NK-92 (cell line): ENCODE data around the gene ITGA1.
"Not testable (repeated sequence)": the region's sequence is repeated elsewhere in the genome, so short reads cannot be mapped to it uniquely, and the experiment has no call there.

Source experiments
- DNase-seq: peaks from one replicate; lab custom pipeline; 2025; ENCODE audit not compliant: unreplicated experiment; lab: John Stamatoyannopoulos, UW

The ITGA1 gene

DNA sequence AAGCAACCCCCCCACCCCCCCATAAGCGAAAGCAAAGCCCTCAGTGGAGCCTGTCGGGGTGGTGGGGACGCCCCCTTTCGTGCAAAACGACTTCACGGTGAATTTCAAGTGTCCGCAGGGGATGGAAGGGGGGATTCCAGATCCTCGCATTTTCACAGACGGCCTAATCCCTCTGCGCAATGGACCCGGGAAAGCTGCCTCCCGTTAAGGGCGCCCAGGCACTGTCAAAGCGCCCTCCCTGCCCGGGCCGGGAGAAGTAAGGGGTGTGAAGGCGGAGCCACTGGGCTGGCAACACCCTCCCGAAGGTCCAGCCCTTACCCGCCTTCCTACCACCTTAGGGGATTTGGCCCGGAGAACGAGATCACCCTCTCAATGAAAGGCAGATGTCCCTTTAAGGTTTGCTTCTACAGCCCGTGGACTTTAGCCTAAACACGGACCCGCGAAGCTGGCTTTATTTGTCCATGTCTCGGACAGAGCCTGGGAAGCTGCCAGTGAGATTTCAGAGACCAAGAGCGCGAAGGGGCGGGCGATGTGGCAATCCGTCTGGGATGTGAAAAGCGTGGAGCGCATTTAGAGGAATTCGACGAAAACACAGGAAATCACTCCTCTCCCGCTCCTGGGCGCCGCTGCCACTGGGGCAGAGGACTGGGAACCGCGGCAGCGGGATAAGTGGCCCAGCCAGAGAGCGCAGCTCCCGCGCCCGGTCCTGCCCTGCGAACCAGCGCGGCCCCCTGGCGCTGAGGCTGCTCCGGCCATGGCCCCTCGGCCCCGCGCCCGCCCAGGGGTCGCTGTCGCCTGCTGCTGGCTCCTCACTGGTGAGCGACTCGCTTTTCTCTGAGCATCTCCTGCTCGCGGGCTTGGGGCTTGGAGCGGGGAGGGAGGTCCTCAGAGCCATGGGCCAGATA is at the start of gene ITGA1, which contains the start of gene PELO:
TSS of gene ITGA1 (plus strand) at position 317 of the 905 bp plus-strand sequence. CDS start at position 755, 438 bp downstream.
TSS of gene PELO (plus strand) at position 317 of the 905 bp plus-strand sequence. CDS start 12,479 bp downstream, outside the sequence.
- no peak for DNase-seq

DNA sequence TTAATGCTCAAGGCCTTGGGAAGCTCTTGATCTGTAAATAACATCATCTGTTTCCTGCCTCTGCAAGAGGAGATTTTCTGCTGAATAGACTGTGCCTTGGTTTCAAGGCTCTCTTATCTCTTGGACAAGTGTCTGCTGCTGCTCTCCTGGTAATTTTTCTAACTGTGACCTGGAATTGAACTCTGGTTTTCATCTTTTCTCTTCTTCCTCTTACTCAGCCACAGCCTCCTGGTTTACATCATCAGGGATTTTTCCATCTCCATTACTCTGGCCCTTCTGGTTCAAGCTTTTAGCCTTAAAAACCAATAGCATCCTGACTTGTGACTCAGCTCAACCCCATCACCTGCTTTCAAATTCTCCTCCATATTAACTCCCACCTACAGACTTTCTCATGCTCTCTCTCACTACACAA is 49.6 kb upstream of the ITGA1 start:
- no peak for DNase-seq

DNA sequence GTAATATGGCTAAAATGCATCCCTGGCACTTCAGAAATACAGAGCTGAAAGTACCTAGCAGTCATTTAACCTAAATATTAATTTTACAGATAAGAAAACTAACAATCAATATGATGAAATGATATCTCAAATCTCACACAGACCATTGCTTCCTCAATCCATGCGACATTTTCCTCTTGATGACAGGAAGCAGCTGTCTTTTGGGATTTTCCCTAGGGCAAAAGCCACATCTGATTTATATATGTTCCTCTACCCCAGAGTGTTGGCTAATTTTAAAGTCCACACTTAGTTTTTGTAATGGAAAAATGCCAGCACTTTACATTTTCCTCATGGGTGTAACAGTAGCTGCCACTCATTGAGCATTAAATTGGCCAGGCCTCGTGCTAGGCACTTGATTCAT is 47.7 kb upstream of the ITGA1 start:
- DNase-seq: no peak

DNA sequence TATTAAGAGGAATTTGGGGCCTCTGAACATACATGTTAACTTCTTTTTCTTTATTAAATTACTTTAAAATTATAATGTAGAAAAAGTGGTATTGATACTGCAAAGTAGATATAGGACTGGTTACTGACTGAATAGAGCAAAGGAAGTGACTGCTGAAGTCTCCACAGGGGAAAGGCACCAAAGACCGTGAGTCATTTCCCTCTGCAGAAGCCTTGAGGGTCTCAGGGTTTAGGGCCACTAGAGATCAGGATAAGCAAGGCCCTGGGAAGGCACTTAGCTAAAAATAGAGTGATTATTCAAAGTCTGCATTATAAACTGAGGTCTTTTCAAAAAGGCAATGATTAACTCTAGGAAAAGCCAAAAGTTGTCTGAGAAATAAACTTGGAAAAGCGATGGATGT is 44.7 kb upstream of the ITGA1 start:
- DNase-seq: no peak

DNA sequence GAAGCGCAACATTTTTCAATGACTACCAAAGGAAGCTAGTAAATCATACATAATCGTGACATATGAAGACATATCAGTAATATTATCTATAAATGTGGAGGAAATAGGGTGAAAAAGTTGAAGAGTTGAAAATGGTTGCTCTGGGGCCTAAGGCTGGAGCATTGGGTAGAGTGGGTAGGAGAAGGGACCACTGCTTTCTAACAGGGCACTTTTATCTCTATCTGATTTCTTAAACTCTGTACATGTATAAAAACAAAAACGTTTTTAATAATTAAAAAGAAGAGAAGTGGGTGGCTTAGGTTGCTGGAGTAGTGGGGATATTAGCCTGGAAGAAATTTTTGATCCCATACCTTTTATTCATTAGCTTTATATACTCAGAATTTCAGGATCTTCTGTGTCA is 44.2 kb upstream of the ITGA1 start:
- DNase-seq: no peak

DNA sequence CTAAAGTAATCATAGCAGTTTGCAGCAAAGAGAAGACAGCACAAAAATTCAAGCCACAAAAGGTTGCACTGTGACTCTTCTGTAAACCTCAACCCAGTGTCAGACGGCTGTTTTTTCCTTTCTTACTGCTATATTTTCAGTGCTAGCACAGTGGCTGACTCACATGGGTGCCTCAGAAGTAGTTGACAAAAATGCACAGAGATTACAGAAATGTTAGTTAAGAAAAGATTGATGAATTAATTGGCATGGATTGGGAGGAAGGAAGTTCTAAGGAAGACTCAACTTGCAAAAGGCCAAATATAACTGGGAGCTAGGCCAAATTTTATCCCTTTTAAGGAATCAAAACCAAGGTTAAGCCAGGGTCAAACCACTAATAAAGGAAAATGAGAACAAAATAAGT is 43.7 kb upstream of the ITGA1 start:
- DNase-seq: no peak

DNA sequence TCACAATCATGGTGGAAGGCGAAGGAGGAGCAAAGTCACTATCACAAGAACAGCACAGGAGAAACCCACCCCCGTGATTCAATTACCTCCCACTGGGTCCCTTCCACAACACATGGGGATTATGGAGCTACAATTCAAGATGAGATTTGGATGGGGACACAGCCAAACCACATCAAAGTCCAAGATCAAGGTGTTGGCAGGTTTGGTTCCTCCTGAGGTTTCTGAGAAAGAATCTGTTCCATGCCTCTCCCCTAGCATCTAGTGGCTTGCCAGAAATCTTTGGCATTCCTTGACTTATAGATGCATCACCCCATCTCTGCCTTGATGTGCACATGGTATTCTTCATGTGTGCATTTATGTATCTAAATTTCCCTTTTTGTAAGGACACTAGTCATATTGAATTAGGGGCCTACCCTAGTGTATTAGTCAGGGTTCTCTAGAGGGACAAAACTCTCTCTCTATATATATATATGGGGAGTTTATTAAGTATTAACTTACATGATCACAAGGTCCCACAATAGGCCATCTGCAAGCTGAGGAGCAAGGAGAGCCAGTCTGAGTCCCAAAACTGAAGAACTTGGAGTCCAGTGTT is 42.8 kb upstream of the ITGA1 start:
- DNase-seq: not testable (repeated sequence)

DNA sequence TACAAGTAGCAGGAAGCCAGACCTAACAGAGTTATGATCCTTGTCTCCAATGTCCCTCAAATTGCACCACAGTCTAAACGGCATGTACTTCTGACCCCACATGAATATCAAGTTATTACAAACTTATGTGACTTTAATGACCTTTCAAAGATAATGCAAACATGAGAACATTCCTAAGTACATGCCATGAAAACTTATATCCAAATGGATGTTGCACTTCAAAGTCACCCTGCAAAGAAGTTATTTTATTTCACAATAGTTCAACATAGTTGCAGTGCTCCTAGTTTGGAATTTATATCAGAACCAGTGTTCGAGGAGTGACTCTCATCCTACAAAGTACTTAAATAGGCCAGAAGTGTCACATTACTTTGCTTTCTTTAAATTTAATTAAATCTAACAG is 41.2 kb upstream of the ITGA1 start:
- no peak for DNase-seq

DNA sequence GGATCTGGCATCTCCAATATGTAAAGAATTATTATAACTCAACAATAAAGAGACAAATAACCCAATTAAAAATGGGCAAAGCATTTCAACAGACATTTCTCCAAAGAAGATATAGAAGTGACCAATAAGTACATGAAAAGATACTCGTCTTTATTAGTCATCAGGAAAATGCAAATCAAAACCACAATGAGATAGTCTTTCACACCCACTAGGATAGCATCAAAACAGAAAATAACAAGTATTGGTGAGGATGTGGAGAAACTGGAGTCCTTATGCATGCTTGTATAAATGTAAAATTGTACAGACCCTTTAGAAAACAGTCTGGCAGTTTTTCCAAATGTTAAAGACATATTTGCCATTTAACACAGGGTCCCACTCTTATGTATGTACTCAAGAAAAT is 39.1 kb upstream of the ITGA1 start:
- no peak for DNase-seq

DNA sequence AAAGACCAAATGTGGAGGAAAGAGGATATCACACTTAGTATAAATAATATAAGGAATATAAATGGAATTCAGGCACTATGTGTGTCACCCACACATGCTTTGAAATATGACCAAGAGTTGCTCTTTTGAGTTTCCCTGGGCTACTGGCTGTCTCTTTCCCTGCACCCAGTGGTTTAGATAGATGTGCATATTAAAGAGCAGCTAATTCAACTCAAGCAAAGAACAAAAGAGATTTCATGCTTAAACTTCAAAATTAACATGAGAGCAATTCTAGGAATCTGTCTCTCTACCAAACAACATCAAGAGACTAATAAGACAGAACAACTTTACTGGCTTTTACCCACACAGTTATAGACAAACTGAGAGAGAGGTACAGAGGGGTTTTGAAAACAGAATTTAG is 38.0 kb upstream of the ITGA1 start:
- no peak for DNase-seq

DNA sequence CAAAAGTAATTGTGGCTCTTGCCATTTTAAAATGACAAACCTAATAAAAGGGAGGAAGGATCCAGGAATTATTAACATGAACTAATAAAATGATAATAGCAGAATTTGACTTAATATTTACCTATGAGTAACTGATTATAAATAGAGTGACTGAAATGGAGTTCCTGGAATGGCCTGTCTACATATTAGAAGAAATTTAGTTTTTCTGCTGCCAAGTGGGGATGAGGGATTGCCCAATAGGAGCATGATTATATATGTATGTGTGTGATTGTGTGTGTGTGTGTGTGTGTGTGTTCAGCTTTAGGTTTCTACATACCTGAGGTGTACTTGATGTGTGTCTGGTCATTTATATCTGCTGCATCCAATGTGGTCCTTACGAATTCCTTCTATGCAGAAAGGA is 36.6 kb upstream of the ITGA1 start:
- DNase-seq: no peak

DNA sequence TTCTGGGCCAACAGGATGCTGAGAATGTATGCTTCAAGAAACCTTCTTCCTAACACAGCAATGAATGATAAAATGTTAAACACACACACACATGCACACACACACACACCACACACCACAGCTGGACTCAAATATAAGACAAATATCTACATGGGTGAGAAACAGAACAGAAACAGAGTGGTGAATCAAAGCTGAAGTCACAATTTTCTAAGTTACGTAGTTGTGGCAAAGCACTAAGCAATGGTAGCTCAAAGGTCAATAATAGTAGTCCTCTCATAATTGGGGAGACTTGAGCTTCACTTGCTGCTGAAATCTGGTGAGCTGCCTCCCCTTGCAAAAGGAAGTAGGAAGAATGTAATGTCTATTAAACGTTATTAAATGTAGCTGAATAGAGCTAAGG is 33.7 kb upstream of the ITGA1 start:
- no peak for DNase-seq

DNA sequence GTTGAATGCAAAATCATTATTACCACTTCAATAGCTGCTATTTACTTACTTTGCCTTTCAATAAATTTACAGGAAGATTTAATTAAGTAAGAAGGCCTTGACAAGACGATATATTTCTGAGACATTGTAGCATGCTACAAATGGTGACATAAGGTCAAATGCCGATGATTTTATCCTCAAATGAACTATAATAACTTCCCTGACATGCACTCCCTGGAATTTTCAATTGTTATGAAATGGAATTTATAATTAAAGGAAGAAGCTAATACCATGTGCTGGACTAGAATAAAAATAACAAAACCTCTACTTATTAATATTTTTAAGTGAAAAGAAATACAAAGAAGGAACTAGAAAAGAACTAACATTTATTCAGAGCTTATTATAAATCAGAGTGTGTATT is 30.2 kb upstream of the ITGA1 start:
- DNase-seq: no peak

DNA sequence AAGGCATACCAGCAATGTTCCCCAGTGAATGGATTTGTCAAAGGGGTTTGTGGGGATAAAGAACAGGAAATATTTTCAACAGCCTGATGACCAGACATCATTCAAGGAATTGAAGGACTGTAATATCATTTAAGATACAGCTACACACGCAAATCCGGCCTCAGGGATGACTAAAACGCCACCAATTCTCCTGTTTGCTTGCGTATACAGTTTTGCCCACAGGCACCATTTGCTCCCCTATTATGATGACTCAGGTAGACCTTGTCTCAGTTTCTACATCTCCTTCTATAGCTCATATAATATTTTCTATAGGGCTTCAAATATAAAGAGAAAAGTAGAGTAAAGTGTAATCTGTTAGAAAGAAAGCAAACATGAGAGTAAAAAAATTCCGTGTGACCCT is 29.7 kb upstream of the ITGA1 start:
- no peak for DNase-seq

DNA sequence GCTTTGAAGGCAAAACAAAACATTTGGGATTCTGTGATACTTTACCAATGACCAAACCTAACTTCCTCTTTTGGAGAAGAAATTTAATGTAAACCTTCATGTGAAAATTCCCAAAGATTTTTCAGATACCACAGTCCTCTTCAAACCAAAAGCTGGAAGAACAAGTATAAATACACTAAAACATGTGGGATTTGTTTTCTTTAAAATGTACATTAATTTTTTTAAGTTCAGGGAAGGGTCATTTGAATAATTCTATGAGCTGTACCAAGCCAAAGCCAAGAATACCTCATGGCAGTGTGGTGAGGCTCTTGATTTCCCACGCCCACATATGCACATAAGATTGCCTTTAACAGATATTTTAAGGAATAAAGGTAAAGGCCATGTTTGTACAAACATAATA is 28.4 kb upstream of the ITGA1 start:
- no peak for DNase-seq

DNA sequence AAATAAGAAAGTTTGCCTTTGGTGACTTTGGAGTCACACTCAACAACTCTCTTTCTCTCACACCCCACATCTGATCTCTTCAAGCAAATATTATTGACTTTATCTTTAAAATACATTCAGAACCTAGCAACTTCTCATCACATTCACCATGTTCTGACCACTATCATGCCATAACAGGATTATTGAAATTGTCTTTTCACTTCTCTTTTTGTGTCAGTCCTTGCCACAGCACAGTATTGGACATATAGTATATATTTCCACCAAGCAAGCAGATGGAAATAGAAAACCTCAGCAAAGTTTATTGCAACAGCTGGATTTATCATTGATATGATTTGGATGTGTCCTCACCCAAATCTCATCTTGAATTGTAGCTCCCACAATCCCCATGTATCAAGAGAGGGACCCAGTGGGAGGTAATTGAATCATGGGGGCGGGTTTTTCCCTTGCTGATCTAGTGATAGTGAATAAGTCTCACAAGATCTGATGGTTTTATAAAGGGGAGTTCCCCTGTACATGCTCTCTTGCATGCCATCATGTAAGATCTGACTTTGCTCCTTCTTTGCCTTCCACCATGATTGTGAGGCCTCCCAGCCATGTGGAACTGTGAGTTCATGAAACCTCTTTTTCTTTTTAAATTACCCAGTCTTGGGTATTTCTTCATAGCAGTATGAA is 26.9 kb upstream of the ITGA1 start:
- no peak for DNase-seq

DNA sequence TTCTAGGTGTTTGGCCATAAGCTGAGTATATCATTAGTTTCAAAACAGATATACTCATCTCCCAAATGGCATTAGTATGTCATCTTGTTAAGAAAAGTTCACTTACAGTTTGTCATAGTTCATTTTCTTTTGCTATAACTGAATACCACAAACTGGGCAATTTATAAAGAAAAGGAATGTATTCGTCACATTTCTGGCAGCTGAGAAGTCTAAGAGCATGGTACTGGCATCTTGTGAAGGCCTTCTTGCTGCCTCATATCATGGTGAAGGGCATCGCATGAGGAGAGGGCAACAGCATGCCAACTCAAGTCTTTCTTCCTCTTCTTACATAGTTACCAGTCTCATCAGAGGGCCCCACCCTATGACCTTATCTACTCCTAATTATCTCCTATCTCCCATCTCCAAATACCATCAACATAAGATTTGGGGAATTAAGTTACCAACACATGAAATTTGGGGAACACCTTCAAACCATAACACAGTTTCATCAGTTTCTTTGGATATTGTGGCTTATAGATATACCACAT is 20.4 kb upstream of the ITGA1 start:
- no peak for DNase-seq

DNA sequence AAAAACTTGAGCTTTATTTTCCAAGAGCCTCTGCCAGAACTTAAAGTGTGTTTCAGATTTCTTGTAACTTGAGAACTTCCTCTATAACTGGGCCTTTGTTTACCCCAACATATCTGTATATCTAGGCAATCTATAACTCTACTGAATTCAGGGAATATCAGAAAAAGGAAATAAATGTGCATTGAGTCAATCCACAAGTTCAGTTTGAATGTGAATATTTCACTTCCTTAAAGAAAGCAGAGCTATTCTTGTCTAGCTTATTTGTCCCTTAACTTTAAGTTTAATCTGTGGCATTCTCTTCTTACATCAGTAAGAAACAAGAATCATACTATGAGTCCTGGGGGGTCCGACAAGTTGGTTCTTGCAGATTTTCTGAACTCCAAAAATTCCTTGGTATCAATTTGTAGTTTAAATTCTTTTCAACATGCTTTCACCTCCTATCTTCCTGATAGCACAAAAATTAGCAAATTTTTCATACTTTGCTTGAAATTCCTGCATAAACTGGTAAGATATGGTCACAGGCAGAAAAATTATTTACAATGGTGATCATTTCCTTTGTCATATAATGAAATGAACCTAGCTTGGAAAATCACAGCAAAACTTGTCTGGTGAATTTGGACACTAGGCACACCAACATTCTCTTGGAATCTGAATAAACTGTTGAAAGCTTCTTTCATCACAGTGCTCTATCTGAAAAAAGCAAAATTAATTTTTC is 19.8 kb upstream of the ITGA1 start:
- no peak for DNase-seq

DNA sequence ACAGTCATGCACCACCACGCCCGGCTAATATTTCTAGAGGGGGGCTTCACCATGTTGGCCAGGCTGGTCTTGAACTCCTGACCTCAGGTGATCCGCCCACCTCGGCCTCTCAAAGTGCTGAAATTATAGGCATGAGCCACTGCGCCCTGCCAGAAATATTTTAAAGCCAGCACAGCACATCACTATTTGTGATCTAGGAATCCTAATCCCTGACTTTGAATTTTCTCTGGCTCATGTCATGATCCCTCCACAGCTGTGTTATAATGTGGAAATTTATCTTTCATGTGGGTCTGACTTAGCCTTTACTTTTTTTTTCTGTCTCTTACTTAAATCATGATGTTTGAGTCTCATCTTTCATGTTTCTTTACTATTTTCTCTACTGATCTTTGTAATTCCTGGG is 18.7 kb upstream of the ITGA1 start:
- no peak for DNase-seq

DNA sequence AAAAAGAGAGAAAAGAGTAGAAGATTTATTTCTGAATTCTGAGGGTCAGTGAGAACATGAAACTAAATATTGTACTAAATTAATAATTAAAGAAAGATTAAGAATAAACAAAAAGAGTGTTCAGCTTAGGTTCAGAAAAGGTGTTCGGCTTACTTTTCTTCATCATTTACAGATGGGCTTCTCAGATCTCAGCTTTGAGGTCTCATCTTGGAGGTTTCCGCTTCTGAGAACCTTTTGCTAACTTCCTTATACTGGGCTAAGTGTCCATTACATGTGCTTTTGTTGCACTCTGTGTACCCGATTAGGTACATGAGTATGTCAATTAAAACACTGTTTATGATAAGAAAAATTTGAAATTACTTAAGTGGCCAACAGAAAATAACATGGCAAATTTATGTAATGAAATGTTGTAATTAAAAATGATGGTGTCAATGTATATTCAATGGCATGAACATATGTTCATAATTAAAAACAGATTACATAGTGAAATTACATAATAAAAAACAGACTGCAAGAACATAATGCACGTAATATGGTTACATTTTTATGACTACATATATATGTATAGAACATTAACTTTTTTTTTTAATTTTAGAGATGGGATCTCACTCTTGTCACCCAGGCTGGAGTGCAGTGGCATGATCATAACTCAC is 17.3 kb upstream of the ITGA1 start:
- DNase-seq: no peak
